WTC11 (cell line): ENCODE results near the gene NFATC2IP.

Source experiments
- CREB1 ChIP-seq: sonication (generic); formaldehyde crosslinking; IDR thresholded peaks from 2 replicates; pipeline ENCODE4 v1.8.0; 2023; ENCODE audit warnings: mild to moderate bottlenecking, missing genetic modification reagents
- ESRRA ChIP-seq: sonication (generic); formaldehyde crosslinking; IDR thresholded peaks from 2 replicates; pipeline ENCODE4 v1.8.1; 2022; ENCODE audit warnings: mild to moderate bottlenecking, missing genetic modification reagents, borderline replicate concordance
- IRF2 ChIP-seq: sonication (generic); formaldehyde crosslinking; IDR thresholded peaks from 2 replicates; pipeline ENCODE4 v1.8.0; 2022; ENCODE audit warnings: low read depth, missing genetic modification reagents, borderline replicate concordance
- MXD4 ChIP-seq: fragments of 250-450 bp; sonication (Bioruptor Pico); IDR thresholded peaks from 2 replicates; pipeline ENCODE4 v1.8.0; 2021; ENCODE audit warnings: mild to moderate bottlenecking, moderate library complexity, borderline replicate concordance
- TCF7 ChIP-seq: sonication (generic); formaldehyde crosslinking; IDR thresholded peaks from 2 replicates; pipeline ENCODE4 v1.8.0; 2022; ENCODE audit warnings: mild to moderate bottlenecking, low read depth, missing genetic modification reagents, moderate library complexity
- ZNF396 ChIP-seq: fragments of 250-450 bp; sonication (Bioruptor Pico); IDR thresholded peaks from 2 replicates; pipeline ENCODE4 v1.8.0; 2021; ENCODE audit warnings: mild to moderate bottlenecking, moderate library complexity, borderline replicate concordance
- TF ChIP-seq, protein P1 (sequence below): sonication (generic); formaldehyde crosslinking; IDR thresholded peaks from 2 replicates; pipeline ENCODE4 v1.8.1; 2022; ENCODE audit warnings: low read depth, missing genetic modification reagents, borderline replicate concordance
- TF ChIP-seq, protein P2 (sequence below): fragments of 200-600 bp; IDR thresholded peaks from 2 replicates; pipeline ENCODE4 v1.8.0; 2022; ENCODE audit warnings: antibody characterized with exemption
- TF ChIP-seq, protein P3 (sequence below): sonication (generic); formaldehyde crosslinking; IDR thresholded peaks from 2 replicates; pipeline ENCODE4 v1.8.1; 2023; ENCODE audit warnings: mild to moderate bottlenecking, missing genetic modification reagents, borderline replicate concordance
- TF ChIP-seq, protein P4 (sequence below): sonication (generic); formaldehyde crosslinking; IDR thresholded peaks from 2 replicates; pipeline ENCODE4 v1.8.1; 2023; ENCODE audit warnings: mild to moderate bottlenecking, missing genetic modification reagents, moderate library complexity

DNA sequence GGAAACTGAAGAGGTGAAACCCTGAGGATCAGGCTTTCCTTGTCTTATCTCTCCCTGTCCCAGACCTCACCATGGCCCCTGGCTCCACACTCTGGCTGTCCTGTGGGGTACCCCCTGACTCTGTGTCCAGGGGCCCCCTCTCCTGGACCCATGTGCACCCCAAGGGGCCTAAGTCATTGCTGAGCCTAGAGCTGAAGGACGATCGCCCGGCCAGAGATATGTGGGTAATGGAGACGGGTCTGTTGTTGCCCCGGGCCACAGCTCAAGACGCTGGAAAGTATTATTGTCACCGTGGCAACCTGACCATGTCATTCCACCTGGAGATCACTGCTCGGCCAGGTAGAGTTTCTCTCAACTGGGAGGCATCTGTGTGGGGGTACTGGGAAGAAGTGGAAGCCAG is 17.6 kb upstream of the NFATC2IP start:
- TF ChIP-seq, protein P1, sequence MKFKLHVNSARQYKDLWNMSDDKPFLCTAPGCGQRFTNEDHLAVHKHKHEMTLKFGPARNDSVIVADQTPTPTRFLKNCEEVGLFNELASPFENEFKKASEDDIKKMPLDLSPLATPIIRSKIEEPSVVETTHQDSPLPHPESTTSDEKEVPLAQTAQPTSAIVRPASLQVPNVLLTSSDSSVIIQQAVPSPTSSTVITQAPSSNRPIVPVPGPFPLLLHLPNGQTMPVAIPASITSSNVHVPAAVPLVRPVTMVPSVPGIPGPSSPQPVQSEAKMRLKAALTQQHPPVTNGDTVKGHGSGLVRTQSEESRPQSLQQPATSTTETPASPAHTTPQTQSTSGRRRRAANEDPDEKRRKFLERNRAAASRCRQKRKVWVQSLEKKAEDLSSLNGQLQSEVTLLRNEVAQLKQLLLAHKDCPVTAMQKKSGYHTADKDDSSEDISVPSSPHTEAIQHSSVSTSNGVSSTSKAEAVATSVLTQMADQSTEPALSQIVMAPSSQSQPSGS (CRISPR knock-in tag): no peak
- no peak for TF ChIP-seq TCF7 (CRISPR knock-in tag)
- TF ChIP-seq, protein P2, sequence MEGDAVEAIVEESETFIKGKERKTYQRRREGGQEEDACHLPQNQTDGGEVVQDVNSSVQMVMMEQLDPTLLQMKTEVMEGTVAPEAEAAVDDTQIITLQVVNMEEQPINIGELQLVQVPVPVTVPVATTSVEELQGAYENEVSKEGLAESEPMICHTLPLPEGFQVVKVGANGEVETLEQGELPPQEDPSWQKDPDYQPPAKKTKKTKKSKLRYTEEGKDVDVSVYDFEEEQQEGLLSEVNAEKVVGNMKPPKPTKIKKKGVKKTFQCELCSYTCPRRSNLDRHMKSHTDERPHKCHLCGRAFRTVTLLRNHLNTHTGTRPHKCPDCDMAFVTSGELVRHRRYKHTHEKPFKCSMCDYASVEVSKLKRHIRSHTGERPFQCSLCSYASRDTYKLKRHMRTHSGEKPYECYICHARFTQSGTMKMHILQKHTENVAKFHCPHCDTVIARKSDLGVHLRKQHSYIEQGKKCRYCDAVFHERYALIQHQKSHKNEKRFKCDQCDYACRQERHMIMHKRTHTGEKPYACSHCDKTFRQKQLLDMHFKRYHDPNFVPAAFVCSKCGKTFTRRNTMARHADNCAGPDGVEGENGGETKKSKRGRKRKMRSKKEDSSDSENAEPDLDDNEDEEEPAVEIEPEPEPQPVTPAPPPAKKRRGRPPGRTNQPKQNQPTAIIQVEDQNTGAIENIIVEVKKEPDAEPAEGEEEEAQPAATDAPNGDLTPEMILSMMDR: no peak
- TF ChIP-seq ZNF396: no peak
- no peak for TF ChIP-seq CREB1 (CRISPR knock-in tag)
- TF ChIP-seq, protein P3, sequence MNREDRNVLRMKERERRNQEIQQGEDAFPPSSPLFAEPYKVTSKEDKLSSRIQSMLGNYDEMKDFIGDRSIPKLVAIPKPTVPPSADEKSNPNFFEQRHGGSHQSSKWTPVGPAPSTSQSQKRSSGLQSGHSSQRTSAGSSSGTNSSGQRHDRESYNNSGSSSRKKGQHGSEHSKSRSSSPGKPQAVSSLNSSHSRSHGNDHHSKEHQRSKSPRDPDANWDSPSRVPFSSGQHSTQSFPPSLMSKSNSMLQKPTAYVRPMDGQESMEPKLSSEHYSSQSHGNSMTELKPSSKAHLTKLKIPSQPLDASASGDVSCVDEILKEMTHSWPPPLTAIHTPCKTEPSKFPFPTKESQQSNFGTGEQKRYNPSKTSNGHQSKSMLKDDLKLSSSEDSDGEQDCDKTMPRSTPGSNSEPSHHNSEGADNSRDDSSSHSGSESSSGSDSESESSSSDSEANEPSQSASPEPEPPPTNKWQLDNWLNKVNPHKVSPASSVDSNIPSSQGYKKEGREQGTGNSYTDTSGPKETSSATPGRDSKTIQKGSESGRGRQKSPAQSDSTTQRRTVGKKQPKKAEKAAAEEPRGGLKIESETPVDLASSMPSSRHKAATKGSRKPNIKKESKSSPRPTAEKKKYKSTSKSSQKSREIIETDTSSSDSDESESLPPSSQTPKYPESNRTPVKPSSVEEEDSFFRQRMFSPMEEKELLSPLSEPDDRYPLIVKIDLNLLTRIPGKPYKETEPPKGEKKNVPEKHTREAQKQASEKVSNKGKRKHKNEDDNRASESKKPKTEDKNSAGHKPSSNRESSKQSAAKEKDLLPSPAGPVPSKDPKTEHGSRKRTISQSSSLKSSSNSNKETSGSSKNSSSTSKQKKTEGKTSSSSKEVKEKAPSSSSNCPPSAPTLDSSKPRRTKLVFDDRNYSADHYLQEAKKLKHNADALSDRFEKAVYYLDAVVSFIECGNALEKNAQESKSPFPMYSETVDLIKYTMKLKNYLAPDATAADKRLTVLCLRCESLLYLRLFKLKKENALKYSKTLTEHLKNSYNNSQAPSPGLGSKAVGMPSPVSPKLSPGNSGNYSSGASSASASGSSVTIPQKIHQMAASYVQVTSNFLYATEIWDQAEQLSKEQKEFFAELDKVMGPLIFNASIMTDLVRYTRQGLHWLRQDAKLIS: no peak
- TF ChIP-seq ESRRA (CRISPR knock-in tag): no peak
- TF ChIP-seq MXD4: no peak
- no peak for TF ChIP-seq IRF2 (CRISPR knock-in tag)
- TF ChIP-seq, protein P4, sequence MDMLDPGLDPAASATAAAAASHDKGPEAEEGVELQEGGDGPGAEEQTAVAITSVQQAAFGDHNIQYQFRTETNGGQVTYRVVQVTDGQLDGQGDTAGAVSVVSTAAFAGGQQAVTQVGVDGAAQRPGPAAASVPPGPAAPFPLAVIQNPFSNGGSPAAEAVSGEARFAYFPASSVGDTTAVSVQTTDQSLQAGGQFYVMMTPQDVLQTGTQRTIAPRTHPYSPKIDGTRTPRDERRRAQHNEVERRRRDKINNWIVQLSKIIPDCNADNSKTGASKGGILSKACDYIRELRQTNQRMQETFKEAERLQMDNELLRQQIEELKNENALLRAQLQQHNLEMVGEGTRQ (CRISPR knock-in tag): no peak
